HCT116 (cell line): ENCODE measurements around the gene SIK3. TPM values are rescaled to one million over a fixed set of nuclear protein-coding genes. Genes with fewer than 3 reads are reported as not detected.
A peak's percentile ranks its signal among the peaks of the same experiment; 100 is the strongest.

Experiments
- ATAC-seq: fragments of 200-7000 bp; cut with Tn5 transposase; 2 replicates; pipeline ENCODE4 v1.9.1; 2020; ENCODE audit warnings: mild to moderate bottlenecking, moderate library complexity
- BruUV-seq: library from RNA; stranded (reverse); fragments of 400-500 nt; replicated peaks from 2 replicates; lab custom pipeline; 2021; lab: Mats Ljungman, UMichigan
- CTCF ChIA-PET: fragments of 300-600 bp; sonication (Branson Sonifier 250); formaldehyde crosslinking; loops from one replicate; lab custom pipeline; 2021; ENCODE audit warnings: antibody characterized with exemption; lab: Charles Lee
- POLR2A ChIA-PET: fragments of 300-600, 350-600 bp; sonication (Branson Sonifier 250); formaldehyde crosslinking; loops from one replicate; lab custom pipeline; 2021; ENCODE audit warnings: antibody characterized with exemption; lab: Charles Lee
- RAD21 ChIA-PET, 2 experiments: fragments of 300-600 bp; sonication (Branson Sonifier 250); formaldehyde crosslinking; loops; one replicate each; lab custom pipeline; 2023; ENCODE audit warnings: low total read pairs in 2 of 2; ENCODE audit not compliant: uncharacterized antibody in 2 of 2, unreplicated experiment in 2 of 2, low non-redundant PET in 1 of 2; lab: Charles Lee
- DNase-seq: peaks from one replicate; pipeline ENCODE4 v3.0.0-alpha.2; 2010; ENCODE audit warnings: low read depth, low spot score
- H2AFZ ChIP-seq: fragments of 200-600 bp; shearing (Covaris generic), sonication (generic); 2 replicates; pipeline ENCODE4 v1.6.1; 2017; ENCODE audit warnings: low read depth, mixed run types, mixed read lengths, antibody characterized with exemption, low read length; ENCODE audit not compliant: poor library complexity, severe bottlenecking
- H3K27ac ChIP-seq: 2 replicates; pipeline ENCODE4 v1.5.1; 2012; ENCODE audit warnings: low read depth, low read length
- H3K27me3 ChIP-seq: fragments of 200-600 bp; sonication (generic); 2 replicates; pipeline ENCODE4 v1.6.1; 2016; ENCODE audit warnings: mixed run types, low read length, mixed read lengths; ENCODE audit not compliant: insufficient read depth
- H3K36me3 ChIP-seq, 2 experiments: fragments of 200-500 bp in 1 of 2; fragments of 200-600 bp in 1 of 2; sonication (Bioruptor generic) in 1 of 2; sonication (generic) in 1 of 2; 2 replicates each; pipeline versions ENCODE4 v1.5.1 to v1.6.1; 2014 to 2016; ENCODE audit warnings: low read length in 2 of 2, inconsistent platforms in 1 of 2, mixed read lengths in 1 of 2, mixed run types in 1 of 2; ENCODE audit not compliant: insufficient read depth in 2 of 2, control insufficient read depth in 1 of 2
- H3K4me1 ChIP-seq, 2 experiments: fragments of 200-600 bp in 1 of 2; sonication (generic) in 1 of 2; 2 replicates each; pipeline versions ENCODE4 v1.5.1 to v1.6.1; 2012 to 2017; ENCODE audit warnings: low read length in 2 of 2, inconsistent platforms in 1 of 2, mild to moderate bottlenecking in 1 of 2, mixed read lengths in 1 of 2, mixed run types in 1 of 2, moderate library complexity in 1 of 2; ENCODE audit not compliant: insufficient read depth in 2 of 2, control insufficient read depth in 1 of 2
- H3K4me2 ChIP-seq: fragments of 200-600 bp; sonication (generic); 2 replicates; pipeline ENCODE4 v1.6.1; 2017; ENCODE audit warnings: mixed run types, low read length, mixed read lengths
- H3K4me3 ChIP-seq, 2 experiments: fragments of 200-600 bp in 1 of 2; sonication (generic) in 1 of 2; replicated peaks in 1 of 2; 2 replicates each; pipeline ENCODE4 v1.5.1; 2011 to 2016; ENCODE audit warnings: low read length in 2 of 2, control low read depth in 1 of 2, low read depth in 1 of 2, mild to moderate bottlenecking in 1 of 2, mixed read lengths in 1 of 2, mixed run types in 1 of 2
- H3K79me2 ChIP-seq: fragments of 200-600 bp; sonication (generic); 2 replicates; pipeline ENCODE4 v1.6.1; 2017; ENCODE audit warnings: mild to moderate bottlenecking, mixed run types, low read length, moderate library complexity, mixed read lengths; ENCODE audit not compliant: insufficient read depth
- H3K9ac ChIP-seq: fragments of 200-600 bp; sonication (generic); 2 replicates; pipeline ENCODE4 v1.6.1; 2016; ENCODE audit warnings: low read length, mixed read lengths
- H3K9me2 ChIP-seq: fragments of 200-600 bp; sonication (generic), shearing (Covaris generic); 2 replicates; pipeline ENCODE4 v1.6.1; 2017; ENCODE audit warnings: mixed run types, mild to moderate bottlenecking, moderate library complexity; ENCODE audit not compliant: insufficient read depth
- H3K9me3 ChIP-seq, 2 experiments: fragments of 200-500 bp in 1 of 2; fragments of 200-600 bp in 1 of 2; sonication (Bioruptor generic) in 1 of 2; sonication (generic) in 1 of 2; 2 replicates each; pipeline ENCODE4 v1.6.1; 2014 to 2017; ENCODE audit warnings: low read length in 2 of 2, mixed read lengths in 2 of 2, inconsistent platforms in 1 of 2, low read depth in 1 of 2, mild to moderate bottlenecking in 1 of 2, mixed run types in 1 of 2, moderate library complexity in 1 of 2; ENCODE audit not compliant: control insufficient read depth in 1 of 2, insufficient read depth in 1 of 2
- H4K20me1 ChIP-seq: fragments of 200-600 bp; sonication (generic), shearing (Covaris generic); 2 replicates; pipeline ENCODE4 v1.6.1; 2017; ENCODE audit warnings: mixed run types, mild to moderate bottlenecking, moderate library complexity; ENCODE audit not compliant: insufficient read depth
- FOSL1 ChIP-seq: IDR thresholded peaks from 2 replicates; pipeline ENCODE4 v1.6.1; 2012; ENCODE audit warnings: low read depth
- JUND ChIP-seq: IDR thresholded peaks from 2 replicates; pipeline ENCODE4 v1.6.1; 2012
- POLR2A ChIP-seq: IDR thresholded peaks from 2 replicates; pipeline ENCODE4 v1.7.0; 2011; ENCODE audit warnings: borderline replicate concordance; ENCODE audit not compliant: insufficient read depth, insufficient read length; ENCODE audit errors: extremely low read depth
- SP1 ChIP-seq: IDR thresholded peaks from 2 replicates; pipeline ENCODE4 v1.6.1; 2012; ENCODE audit warnings: low read depth
- SRF ChIP-seq: IDR thresholded peaks from 2 replicates; pipeline ENCODE4 v1.6.1; 2012; ENCODE audit warnings: low read depth
- YY1 ChIP-seq: IDR thresholded peaks from 2 replicates; pipeline ENCODE4 v1.6.1; 2011; ENCODE audit warnings: low read length, low read depth, moderate library complexity, mild to moderate bottlenecking; ENCODE audit not compliant: insufficient replicate concordance; ENCODE audit errors: extremely low read depth
- intact Hi-C: fragments of 100-400 bp; cut with micrococcal nuclease; formaldehyde crosslinking; loops from 2 replicates; pipeline ENCODE4 v1.10.0; 2022
- total RNA-seq: library from RNA; stranded (reverse); gene quantifications from one replicate; pipeline ENCODE4 v1.2.1, GENCODE V29; 2021; ENCODE audit not compliant: unreplicated experiment

SIK3 gene
- total RNA-seq, 1 experiment from 2014 or later: 21.0 TPM

DNA sequence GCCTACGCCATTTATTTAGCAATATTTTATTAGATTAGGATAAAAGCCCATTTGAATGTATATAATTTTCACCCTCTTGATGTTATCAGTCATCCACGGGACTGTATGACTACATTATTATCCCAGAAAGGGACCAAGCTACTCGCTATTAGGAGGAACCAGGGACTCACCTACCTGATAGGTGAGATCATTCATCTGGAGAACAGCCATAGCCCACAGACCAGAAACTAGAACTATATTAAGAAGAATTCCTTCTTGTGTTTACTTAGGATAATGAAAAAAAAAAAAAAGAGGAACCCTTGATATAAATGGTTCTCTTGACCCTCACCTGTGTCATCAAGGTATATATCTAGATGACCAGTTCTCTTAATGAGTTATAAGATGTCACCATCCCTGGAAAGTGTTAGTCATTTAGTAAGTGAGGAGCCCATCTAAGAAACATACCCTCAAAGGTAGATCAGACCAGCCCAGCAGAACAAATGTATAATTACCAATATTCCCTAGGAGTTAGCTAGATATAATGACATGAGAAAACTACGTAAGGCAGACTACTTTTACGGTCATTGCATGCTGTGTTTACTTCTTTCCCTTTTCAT lies 8.0 kb downstream of the SIK3 start:
- ChIA-PET CTCF (interaction anchor here (1.0 kb wide), 1 partner anchor 209 kb away, joined by 3 read pairs; no protein-coding TSS in a partner anchor), POLR2A (no interaction called here)

DNA sequence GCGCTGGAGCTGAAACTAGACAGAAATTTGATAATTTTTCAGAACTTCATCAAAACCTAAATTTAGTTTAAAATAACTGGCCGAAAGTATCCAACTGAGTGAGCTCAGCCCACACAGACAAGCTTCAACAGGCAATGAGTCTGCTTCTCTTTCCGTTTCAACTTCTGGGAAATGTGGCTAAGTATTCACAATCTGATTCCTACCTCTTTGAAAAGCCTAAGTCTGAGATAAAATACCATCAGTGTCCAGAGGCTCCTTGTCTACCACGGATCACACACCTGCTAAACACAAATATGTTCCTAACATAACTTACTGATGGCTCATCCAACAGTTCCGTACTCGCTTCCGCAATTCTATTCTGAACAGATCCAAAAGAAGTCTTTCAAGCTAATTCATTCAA lies 8.5 kb downstream of the SIK3 start:
- peak overlapping the region; percentile 46; the same call in 1 of the 2 replicates for H3K27ac ChIP-seq
- H3K4me1 ChIP-seq: peaks cover 0 to 33% of the 10 kb centered on the region in 2 experiments; a peak in 2 of 4 replicates
- ChIA-PET RAD21 (no interaction called here), POLR2A (no interaction called here), CTCF (interaction anchor here (1.0 kb wide), 1 partner anchor 209 kb away, joined by 3 read pairs; no protein-coding TSS in a partner anchor)
- H3K27me3 ChIP-seq: no peaks in the 10 kb centered on the region
- H3K9me2 ChIP-seq: no peaks in the 10 kb centered on the region
- H3K9me3 ChIP-seq: no peaks in the 10 kb centered on the region
- no peak overlapping the region for H2AFZ ChIP-seq
- peak; percentile 78 for ATAC-seq
- peaks cover 90% of the 10 kb centered on the region for H3K79me2 ChIP-seq
- BruUV-seq: no TSS peak
- 0 out of 2 replicates have a peak overlapping the region, but pooled peaks have one; percentile 15 for H3K9ac ChIP-seq
- H4K20me1 ChIP-seq: 0 out of 2 replicates have a peak, but pooled peaks cover 9% of the 10 kb centered on the region
- H3K4me3 ChIP-seq: peak overlapping the region in 1 of 2 experiments; percentile 7; a peak in 1 of 4 replicates
- H3K36me3 ChIP-seq: no peaks in the 10 kb centered on the region
- peak overlapping the region; percentile 63 for H3K4me2 ChIP-seq
- peak; percentile 9; the same call in 1 of the 2 replicates for TF ChIP-seq SP1
- TF ChIP-seq FOSL1: peak; percentile 28; the same call in 1 of the 2 replicates
- TF ChIP-seq YY1: no peak
- intact Hi-C loops: no loop called here
- DNase-seq: peak; percentile 42

More for the DNA sequence above, 8.0 kb downstream of the SIK3 start:
- peaks cover 91% of the 10 kb centered on the region for H3K79me2 ChIP-seq
- no peaks in the 10 kb centered on the region for H3K36me3 ChIP-seq
- TF ChIP-seq POLR2A: no peak
- 0 out of 2 replicates have a peak, but pooled peaks have one; percentile 35 for TF ChIP-seq SRF
- peak; percentile 10; the same call in 1 of the 2 replicates for TF ChIP-seq SP1
- peak; percentile 39 for TF ChIP-seq JUND
- H3K4me3 ChIP-seq: peak overlapping the region in 1 of 2 experiments; percentile 14; a peak in 1 of 4 replicates
- intact Hi-C loops: no loop called here
- no peaks in the 10 kb centered on the region for H3K9me2 ChIP-seq
- peak; percentile 80 for ATAC-seq
- no peak overlapping the region for H2AFZ ChIP-seq
- H3K27ac ChIP-seq: peak overlapping the region; percentile 46; the same call in 1 of the 2 replicates
- H3K4me2 ChIP-seq: peak overlapping the region; percentile 63
- peaks cover 0 to 33% of the 10 kb centered on the region in 2 experiments; a peak in 2 of 4 replicates for H3K4me1 ChIP-seq
- H4K20me1 ChIP-seq: 0 out of 2 replicates have a peak, but pooled peaks cover 9% of the 10 kb centered on the region
- H3K9ac ChIP-seq: no peak overlapping the region
- BruUV-seq: no TSS peak
- DNase-seq: peak; percentile 47
- RAD21 ChIA-PET: no interaction called here
- H3K9me3 ChIP-seq: no peaks in the 10 kb centered on the region
- H3K27me3 ChIP-seq: no peaks in the 10 kb centered on the region
